H9 (cell line): Measurements from ENCODE around the gene RERG. TPM values are rescaled to one million over a fixed set of nuclear protein-coding genes. Genes with fewer than 3 reads are reported as not detected.
"Not testable (repeated sequence)": the region's sequence is repeated elsewhere in the genome, so short reads cannot be mapped to it uniquely, and the experiment has no call there.

Experiments used
- DNase-seq: peaks from one replicate; pipeline ENCODE4 v3.0.0-alpha.2; 2017
- H2AFZ ChIP-seq: one replicate; pipeline ENCODE4 v1.6.1; 2013; ENCODE audit warnings: mild to moderate bottlenecking, low read length, control low read depth, moderate library complexity
- H2AK5ac ChIP-seq: 2 replicates; pipeline ENCODE4 v1.6.1; 2013; ENCODE audit warnings: low read length, control low read depth, mixed read lengths; ENCODE audit not compliant: insufficient read length
- H2BK120ac ChIP-seq: one replicate; pipeline ENCODE4 v1.6.1; 2013; ENCODE audit warnings: low read depth, mild to moderate bottlenecking, low read length, control low read depth, inconsistent platforms; ENCODE audit not compliant: poor library complexity, severe bottlenecking
- H2BK12ac ChIP-seq: 2 replicates; pipeline ENCODE4 v1.6.1; 2013; ENCODE audit warnings: low read length, control low read depth, mixed read lengths, low read depth; ENCODE audit not compliant: insufficient read length
- H2BK15ac ChIP-seq: 2 replicates; pipeline ENCODE4 v1.6.1; 2013; ENCODE audit warnings: low read depth, low read length, control low read depth
- H2BK20ac ChIP-seq: one replicate; pipeline ENCODE4 v1.6.1; 2013; ENCODE audit warnings: low read depth, mild to moderate bottlenecking, low read length, control low read depth, inconsistent platforms; ENCODE audit not compliant: poor library complexity, severe bottlenecking
- H2BK5ac ChIP-seq: 2 replicates; pipeline ENCODE4 v1.6.1; 2013; ENCODE audit warnings: low read length, control low read depth, mixed read lengths; ENCODE audit not compliant: insufficient read length
- H3K14ac ChIP-seq: 2 replicates; pipeline ENCODE4 v1.6.1; 2013; ENCODE audit warnings: low read length, control low read depth; ENCODE audit not compliant: insufficient read depth
- H3K18ac ChIP-seq: 2 replicates; pipeline ENCODE4 v1.6.1; 2013; ENCODE audit warnings: low read depth, mild to moderate bottlenecking, mixed read lengths, low read length, control low read depth; ENCODE audit not compliant: insufficient read length
- H3K23ac ChIP-seq: 2 replicates; pipeline ENCODE4 v1.6.1; 2013; ENCODE audit warnings: low read length, control low read depth, mixed read lengths, low read depth; ENCODE audit not compliant: insufficient read length
- H3K23me2 ChIP-seq: 2 replicates; pipeline ENCODE4 v1.6.1; 2013; ENCODE audit warnings: low read depth, mild to moderate bottlenecking, mixed read lengths, low read length, control low read depth; ENCODE audit not compliant: insufficient read length, poor library complexity, severe bottlenecking
- H3K27ac ChIP-seq: 2 replicates; pipeline ENCODE4 v1.5.1; 2013; ENCODE audit warnings: low read length, control low read depth, mixed read lengths, low read depth; ENCODE audit not compliant: insufficient read length
- H3K27me3 ChIP-seq: 2 replicates; pipeline ENCODE4 v1.6.1; 2013; ENCODE audit warnings: low read length, control low read depth, inconsistent platforms; ENCODE audit not compliant: insufficient read depth
- H3K4ac ChIP-seq: 2 replicates; pipeline ENCODE4 v1.6.1; 2013; ENCODE audit warnings: low read depth, mild to moderate bottlenecking, control low read depth, inconsistent platforms, low read length, moderate library complexity
- H3K4me1 ChIP-seq: 2 replicates; pipeline ENCODE4 v1.6.1; 2013; ENCODE audit warnings: low read length, control low read depth, inconsistent platforms; ENCODE audit not compliant: insufficient read depth
- H3K4me2 ChIP-seq: 2 replicates; pipeline ENCODE4 v1.6.1; 2013; ENCODE audit warnings: low read length, control low read depth, mixed read lengths; ENCODE audit not compliant: insufficient read length, insufficient read depth
- H3K56ac ChIP-seq: 2 replicates; pipeline ENCODE4 v1.6.1; 2013; ENCODE audit warnings: low read depth, mild to moderate bottlenecking, mixed read lengths, low read length, control low read depth; ENCODE audit not compliant: insufficient read length
- H3K79me1 ChIP-seq: 2 replicates; pipeline ENCODE4 v1.6.1; 2013; ENCODE audit warnings: low read depth, mild to moderate bottlenecking, moderate library complexity, low read length, control low read depth, inconsistent platforms; ENCODE audit not compliant: insufficient read depth, poor library complexity, severe bottlenecking
- H3K79me2 ChIP-seq: 2 replicates; pipeline ENCODE4 v1.6.1; 2013; ENCODE audit warnings: low read length, control low read depth, inconsistent platforms; ENCODE audit not compliant: insufficient read depth
- H3K9ac ChIP-seq: 2 replicates; pipeline ENCODE4 v1.6.1; 2013; ENCODE audit warnings: low read length, control low read depth, mixed read lengths; ENCODE audit not compliant: insufficient read length; ENCODE audit errors: extremely low read depth
- H3K9me3 ChIP-seq: one replicate; pipeline ENCODE4 v1.6.1; 2013; ENCODE audit warnings: low read depth, low read length, inconsistent platforms; ENCODE audit not compliant: control insufficient read depth
- H3T11ph ChIP-seq: one replicate; pipeline ENCODE4 v1.6.1; 2013; ENCODE audit warnings: mild to moderate bottlenecking, low read length, control low read depth, inconsistent platforms
- H4K20me1 ChIP-seq: one replicate; pipeline ENCODE4 v1.6.1; 2013; ENCODE audit not compliant: control insufficient read depth, insufficient read length, insufficient read depth
- H4K5ac ChIP-seq: 2 replicates; pipeline ENCODE4 v1.6.1; 2013; ENCODE audit warnings: low read depth, mild to moderate bottlenecking, mixed read lengths, low read length, control low read depth; ENCODE audit not compliant: insufficient read length
- H4K8ac ChIP-seq: replicated peaks from 2 replicates; pipeline ENCODE4 v1.6.1; 2013; ENCODE audit warnings: low read length, control low read depth, mixed read lengths, low read depth; ENCODE audit not compliant: insufficient read length
- H4K91ac ChIP-seq: 2 replicates; pipeline ENCODE4 v1.6.1; 2013; ENCODE audit warnings: low read depth, mild to moderate bottlenecking, moderate library complexity, mixed read lengths, low read length, control low read depth; ENCODE audit not compliant: insufficient read length
- H3K27ac Mint-ChIP-seq, 3 experiments: 2 replicates in 2 of 3; 3 replicates in 1 of 3; pipeline ENCODE4 v1.8.0; 2020 to 2021; ENCODE audit warnings: mixed read lengths in 3 of 3, mild to moderate bottlenecking in 1 of 3, moderate library complexity in 1 of 3
- H3K27me3 Mint-ChIP-seq: 2 replicates; pipeline ENCODE4 v1.8.0; 2021; ENCODE audit warnings: low read depth, mild to moderate bottlenecking, moderate library complexity, mixed read lengths
- H3K36me3 Mint-ChIP-seq, 3 experiments: 2 replicates in 2 of 3; 3 replicates in 1 of 3; pipeline ENCODE4 v1.8.0; 2020 to 2021; ENCODE audit warnings: low read depth in 3 of 3, mixed read lengths in 3 of 3; ENCODE audit not compliant: insufficient read depth in 1 of 3
- H3K4me1 Mint-ChIP-seq, 2 experiments: 2 replicates each; pipeline ENCODE4 v1.8.0; 2020; ENCODE audit warnings: mixed read lengths in 2 of 2
- H3K4me3 Mint-ChIP-seq, 2 experiments: 2 replicates in 1 of 2; 3 replicates in 1 of 2; pipeline ENCODE4 v1.8.0; 2020 to 2021; ENCODE audit warnings: mild to moderate bottlenecking in 2 of 2, mixed read lengths in 2 of 2, moderate library complexity in 1 of 2
- H3K9me3 Mint-ChIP-seq, 2 experiments: 2 replicates in 1 of 2; 3 replicates in 1 of 2; pipeline ENCODE4 v1.8.0; 2020; ENCODE audit warnings: mild to moderate bottlenecking in 2 of 2, mixed read lengths in 2 of 2, moderate library complexity in 1 of 2
- CTCF ChIP-seq: fragments of 200-600 bp; sonication (generic); conservative IDR thresholded peaks from 3 replicates; pipeline ENCODE4 v1.8.0; 2021; ENCODE audit warnings: antibody characterized with exemption, mild to moderate bottlenecking
- WGBS: extraction: QIAGEN DNeasy Blood & Tissue Kit; methylation state at CpG from one replicate; pipeline ENCODE4 v1.1.7; 2013; ENCODE audit warnings: missing lambda C conversion rate, low lambda C conversion rate, mixed read lengths; ENCODE audit not compliant: insufficient read length; ENCODE audit errors: extremely low coverage; 5-methylcytosine and 5-hydroxymethylcytosine counted together
- total RNA-seq: library from RNA; stranded (reverse); gene quantifications from 2 replicates; pipeline ENCODE4 v1.2.1, GENCODE V29; 2021

The RERG gene
- total RNA-seq, 1 experiment from 2014 or later = not detected

- Histone ChIP-seq H3K27me3 (no peaks in the 10 kb centered on the region), H3K14ac (no peak overlapping the region), H2AFZ (no peak overlapping the region), H4K5ac (no peak overlapping the region), H3K9ac (no peak overlapping the region), H3K23ac (no peak overlapping the region), H3K56ac (no peak overlapping the region), H3K4me2 (no peak overlapping the region), H3K23me2 (no peaks in the 10 kb centered on the region), H3K79me2 (no peaks in the 10 kb centered on the region), H4K8ac (no peak overlapping the region), H2BK20ac (no peak overlapping the region), H4K91ac (no peak overlapping the region), H3T11ph (no peak overlapping the region), H3K27ac (no peak overlapping the region), H3K9me3 (no peaks in the 10 kb centered on the region), H2BK12ac (no peak overlapping the region), H3K4me1 (no peaks in the 10 kb centered on the region), H2BK15ac (no peak overlapping the region), H2AK5ac (no peak overlapping the region), H3K79me1 (no peaks in the 10 kb centered on the region), H4K20me1 (no peaks in the 10 kb centered on the region), H3K18ac (no peak overlapping the region), H2BK120ac (no peak overlapping the region), H3K4ac (no peak overlapping the region), H2BK5ac (no peak overlapping the region)
- WGBS = no CpG with 5 or more reads among the region's 1 CpG
- no peak for DNase-seq
- no peaks in the 10 kb centered on the region for H3K4me1 Mint-ChIP-seq
- H3K4me3 Mint-ChIP-seq = no peak overlapping the region
- no peak for TF ChIP-seq CTCF
- H3K36me3 Mint-ChIP-seq = no peaks in the 10 kb centered on the region
- no peaks in the 10 kb centered on the region; the same call in none of the 2 replicates for H3K27me3 Mint-ChIP-seq
- H3K27ac Mint-ChIP-seq = no peak overlapping the region
- no peaks in the 10 kb centered on the region for H3K9me3 Mint-ChIP-seq
These were observed 133.1 kb downstream of the RERG start for GRCh38 chr12:15088105-15088504.

GRCh38 chr12:15077751-15078150 lies 143.5 kb downstream of the RERG start:
- H4K20me1 ChIP-seq, H3K14ac ChIP-seq, H3K4me1 ChIP-seq, H2BK5ac ChIP-seq, H3K4me1 Mint-ChIP-seq, H2AK5ac ChIP-seq, H3K27me3 ChIP-seq, H3T11ph ChIP-seq, H3K4me3 Mint-ChIP-seq, H2BK12ac ChIP-seq, H4K5ac ChIP-seq, H3K23ac ChIP-seq, H3K9ac ChIP-seq, H2BK15ac ChIP-seq, H4K8ac ChIP-seq, H3K4me2 ChIP-seq, H3K9me3 ChIP-seq, H3K36me3 Mint-ChIP-seq, H3K23me2 ChIP-seq, H3K18ac ChIP-seq, H3K56ac ChIP-seq, H2AFZ ChIP-seq, DNase-seq, H3K27me3 Mint-ChIP-seq, H2BK120ac ChIP-seq, H3K79me1 ChIP-seq, H2BK20ac ChIP-seq, H3K4ac ChIP-seq, H4K91ac ChIP-seq, H3K27ac ChIP-seq, H3K9me3 Mint-ChIP-seq, H3K79me2 ChIP-seq: not testable (repeated sequence)
- no CpG with 5 or more reads among the region's 2 CpGs for WGBS
- peak overlapping the region in 1 of 3 experiments; percentile 0; a peak in 1 of 7 replicates for H3K27ac Mint-ChIP-seq
